IMR-90 (cell line): Measurements from ENCODE around the gene AWAT1. TPM values are rescaled to one million over a fixed set of nuclear protein-coding genes. Genes with fewer than 3 reads are reported as not detected.

ENCODE experiments used
- ATAC-seq: fragments of 200-7000 bp; cut with Tn5 transposase; 2 replicates; pipeline ENCODE4 v1.9.1; 2020; ENCODE audit warnings: low read depth, mild to moderate bottlenecking, moderate library complexity
- BruUV-seq: library from RNA; stranded (reverse); fragments of 400-500 nt; replicated peaks from 2 replicates; lab custom pipeline; 2021; lab: Mats Ljungman, UMichigan
- CTCF ChIA-PET: fragments of 300-600 bp; formaldehyde crosslinking; extraction: SDS; loops from one replicate; lab custom pipeline; 2021; ENCODE audit warnings: antibody characterized with exemption; lab: Yijun Ruan, JAX
- POLR2A ChIA-PET: fragments of 300-600 bp; sonication (Branson Sonifier 250); formaldehyde crosslinking; loops from one replicate; lab custom pipeline; 2022; ENCODE audit warnings: antibody characterized with exemption; ENCODE audit not compliant: unreplicated experiment; lab: Charles Lee
- DNase-seq: peaks from one replicate; pipeline ENCODE4 v3.0.0; 2013
- H2AFZ ChIP-seq: replicated peaks from 2 replicates; pipeline ENCODE3; 2013; ENCODE audit warnings: low read length, mild to moderate bottlenecking; ENCODE audit not compliant: poor library complexity
- H2AK5ac ChIP-seq: 2 replicates; pipeline ENCODE4 v1.6.1; 2013; ENCODE audit warnings: low read depth, low read length, inconsistent platforms
- H2AK9ac ChIP-seq: replicated peaks from 2 replicates; pipeline ENCODE3; 2013; ENCODE audit warnings: mild to moderate bottlenecking, low read depth, low read length, moderate library complexity; ENCODE audit not compliant: poor library complexity
- H2BK120ac ChIP-seq: 2 replicates; pipeline ENCODE4 v1.6.1; 2013; ENCODE audit warnings: low read depth, low read length, inconsistent platforms
- H2BK15ac ChIP-seq: 3 replicates; pipeline ENCODE4 v1.6.1; 2013; ENCODE audit warnings: low read depth, low read length, inconsistent platforms
- H2BK20ac ChIP-seq: 2 replicates; pipeline ENCODE4 v1.6.1; 2013; ENCODE audit warnings: low read depth, mild to moderate bottlenecking, inconsistent platforms, low read length, moderate library complexity
- H2BK5ac ChIP-seq: 2 replicates; pipeline ENCODE4 v1.6.1; 2013; ENCODE audit warnings: mild to moderate bottlenecking, low read depth, low read length, inconsistent platforms; ENCODE audit not compliant: poor library complexity, severe bottlenecking
- H3K14ac ChIP-seq: replicated peaks from 2 replicates; pipeline ENCODE4 v1.6.1; 2013; ENCODE audit warnings: low read depth, low read length, inconsistent platforms
- H3K18ac ChIP-seq: 2 replicates; pipeline ENCODE4 v1.6.1; 2013; ENCODE audit warnings: low read depth, low read length, control low read depth
- H3K23ac ChIP-seq: 2 replicates; pipeline ENCODE4 v1.6.1; 2013; ENCODE audit warnings: low read depth, low read length, inconsistent platforms
- H3K27ac ChIP-seq: 2 replicates; pipeline ENCODE4 v1.5.1; 2013; ENCODE audit warnings: mild to moderate bottlenecking, control low read depth, low read length; ENCODE audit not compliant: insufficient read depth
- H3K27me3 ChIP-seq: 2 replicates; pipeline ENCODE4 v1.6.1; 2013; ENCODE audit warnings: low read length; ENCODE audit not compliant: control insufficient read depth, insufficient read depth
- H3K36me3 ChIP-seq: 2 replicates; pipeline ENCODE4 v1.6.1; 2013; ENCODE audit warnings: low read length, mixed read lengths; ENCODE audit not compliant: control insufficient read depth, insufficient read depth
- H3K4ac ChIP-seq: 2 replicates; pipeline ENCODE4 v1.6.1; 2013; ENCODE audit warnings: low read depth, low read length, inconsistent platforms
- H3K4me1 ChIP-seq: 2 replicates; pipeline ENCODE4 v1.6.1; 2013; ENCODE audit warnings: low read length, mixed read lengths; ENCODE audit not compliant: control insufficient read depth, insufficient read depth
- H3K4me2 ChIP-seq: 2 replicates; pipeline ENCODE4 v1.6.1; 2013; ENCODE audit warnings: low read depth, mild to moderate bottlenecking, control low read depth, low read length, moderate library complexity
- H3K4me3 ChIP-seq: 2 replicates; pipeline ENCODE4 v1.5.1; 2013; ENCODE audit warnings: low read depth, mild to moderate bottlenecking, control low read depth, low read length, moderate library complexity; ENCODE audit not compliant: insufficient read depth
- H3K56ac ChIP-seq: 2 replicates; pipeline ENCODE4 v1.6.1; 2013; ENCODE audit warnings: low read length, inconsistent platforms; ENCODE audit not compliant: insufficient read depth; ENCODE audit errors: extremely low read depth
- H3K79me1 ChIP-seq, 2 experiments: 2 replicates each; pipeline ENCODE4 v1.6.1; 2013; ENCODE audit warnings: low read length in 2 of 2, inconsistent platforms in 1 of 2, low read depth in 1 of 2
- H3K9ac ChIP-seq: 2 replicates; pipeline ENCODE4 v1.6.1; 2013; ENCODE audit warnings: low read depth, low read length, control low read depth
- H3K9me1 ChIP-seq: 2 replicates; pipeline ENCODE4 v1.6.1; 2013; ENCODE audit warnings: low read length, inconsistent platforms; ENCODE audit not compliant: insufficient read depth
- H3K9me3 ChIP-seq: 2 replicates; pipeline ENCODE4 v1.6.1; 2013; ENCODE audit warnings: low read length; ENCODE audit not compliant: control insufficient read depth, insufficient read depth
- H4K20me1 ChIP-seq: 2 replicates; pipeline ENCODE4 v1.6.1; 2013; ENCODE audit warnings: low read length, inconsistent platforms; ENCODE audit not compliant: insufficient read depth
- H4K5ac ChIP-seq: 2 replicates; pipeline ENCODE4 v1.6.1; 2013; ENCODE audit warnings: mild to moderate bottlenecking, low read depth, low read length, control low read depth
- H4K8ac ChIP-seq, 2 experiments: 2 replicates each; pipeline ENCODE4 v1.6.1; 2013; ENCODE audit warnings: low read depth in 2 of 2, low read length in 2 of 2, control low read depth in 1 of 2, inconsistent platforms in 1 of 2
- H4K91ac ChIP-seq: 2 replicates; pipeline ENCODE4 v1.6.1; 2013; ENCODE audit warnings: low read depth, low read length, inconsistent platforms; ENCODE audit not compliant: insufficient read depth
- CEBPB ChIP-seq: IDR thresholded peaks from 2 replicates; pipeline ENCODE4 v1.6.1; 2012; ENCODE audit warnings: low read depth, low read length, improper control_type of control experiment
- CHD1 ChIP-seq: IDR thresholded peaks from 2 replicates; pipeline ENCODE4 v1.6.1; 2012; ENCODE audit warnings: low read depth, low read length, improper control_type of control experiment
- FOS ChIP-seq: fragments of 150-350 bp; IDR thresholded peaks from 2 replicates; pipeline ENCODE4 v1.6.1; 2016; ENCODE audit warnings: low read depth, low read length
- MAFK ChIP-seq: IDR thresholded peaks from 2 replicates; pipeline ENCODE4 v1.6.1; 2012; ENCODE audit warnings: low read depth, low read length, improper control_type of control experiment
- MAZ ChIP-seq: IDR thresholded peaks from 2 replicates; pipeline ENCODE4 v1.6.1; 2012; ENCODE audit warnings: low read depth, mild to moderate bottlenecking, low read length, improper control_type of control experiment, moderate library complexity, borderline replicate concordance
- MXI1 ChIP-seq: IDR thresholded peaks from 2 replicates; pipeline ENCODE4 v1.6.1; 2012; ENCODE audit warnings: low read depth, mild to moderate bottlenecking, low read length, moderate library complexity, borderline replicate concordance
- POLR2A ChIP-seq: IDR thresholded peaks from 2 replicates; pipeline ENCODE4 v1.6.1; 2012; ENCODE audit warnings: mild to moderate bottlenecking, low read depth, low read length
- RAD21 ChIP-seq: IDR thresholded peaks from 2 replicates; pipeline ENCODE4 v1.6.1; 2012; ENCODE audit warnings: low read length, improper control_type of control experiment
- RCOR1 ChIP-seq: IDR thresholded peaks from 2 replicates; pipeline ENCODE4 v1.6.1; 2012; ENCODE audit warnings: mild to moderate bottlenecking, low read length, improper control_type of control experiment; ENCODE audit not compliant: insufficient replicate concordance
- SMC3 ChIP-seq: fragments of 150-350 bp; IDR thresholded peaks from 2 replicates; pipeline ENCODE4 v1.6.1; 2016; ENCODE audit warnings: low read depth, mild to moderate bottlenecking, antibody characterized with exemption, low read length, moderate library complexity
- WGBS, 2 experiments: methylation state at CpG; one replicate each; pipeline versions ENCODE4 v1.1.5 to v1.1.7; 2013; ENCODE audit warnings: missing lambda C conversion rate in 2 of 2; ENCODE audit not compliant: insufficient read length in 1 of 2; ENCODE audit errors: extremely low coverage in 2 of 2; 5-methylcytosine and 5-hydroxymethylcytosine counted together
- dilution Hi-C: fragments of 300-500 bp; cut with HindIII; formaldehyde crosslinking; loops from one replicate; pipeline ENCODE4 v1.14.3; 2018; ENCODE audit warnings: low sequenced_read_pairs; ENCODE audit not compliant: unreplicated experiment
- in situ Hi-C: fragments of 300-500 bp; cut with MboI; formaldehyde crosslinking; loops from 3 replicates; pipeline ENCODE4 v1.14.3; 2019; ENCODE audit warnings: low sequenced_read_pairs, inconsistent platforms, mixed read lengths
- intact Hi-C: fragments of 100-400 bp; cut with micrococcal nuclease; formaldehyde crosslinking; loops from 2 replicates; pipeline ENCODE4 v1.10.0; 2022
- polyA plus RNA-seq, 3 experiments: library from polyadenylated mRNA; depleted of rRNA; stranded (reverse); fragments of >200 nt; gene quantifications; 2 replicates each; pipeline ENCODE4 v1.2.3, GENCODE V29; 2012; ENCODE audit warnings: low replicate concordance in 1 of 3
- total RNA-seq: library from RNA; depleted of rRNA; stranded (reverse); fragments of >200 nt; gene quantifications from 2 replicates; pipeline ENCODE4 v1.2.3, GENCODE V29; 2012

AWAT1 gene
- total and polyA plus RNA-seq, 2 of the 4 experiments (the other 2 are of a cell fraction) = not detected

- Histone ChIP-seq H3K9me3 (no peaks in the 10 kb centered on the region; the same call in 1 of the 2 replicates), H3K36me3 (no peaks in the 10 kb centered on the region; the same call in 1 of the 2 replicates), H3K18ac (no peak within 1 kb of the TSS), H4K8ac (no peak within 1 kb of the TSS), H3K79me1 (no peaks in the 10 kb centered on the region), H3K56ac (no peak within 1 kb of the TSS), H3K27me3 (no peaks in the 10 kb centered on the region; the same call in 1 of the 2 replicates), H2AFZ (no peak within 1 kb of the TSS), H2AK9ac (no peak within 1 kb of the TSS), H2BK5ac (no peak within 1 kb of the TSS), H2AK5ac (no peak within 1 kb of the TSS), H3K4me1 (no peaks in the 10 kb centered on the region), H4K91ac (no peak within 1 kb of the TSS), H3K4me2 (no peak within 1 kb of the TSS), H2BK15ac (no peak within 1 kb of the TSS), H2BK20ac (no peak within 1 kb of the TSS), H3K4ac (no peak within 1 kb of the TSS), H3K14ac (no peak within 1 kb of the TSS), H3K4me3 (no peak within 1 kb of the TSS), H4K5ac (no peak within 1 kb of the TSS), H3K27ac (no peak within 1 kb of the TSS), H2BK120ac (no peak within 1 kb of the TSS), H3K23ac (no peak within 1 kb of the TSS), H3K9me1 (no peaks in the 10 kb centered on the region), H3K9ac (no peak within 1 kb of the TSS), H4K20me1 (no peaks in the 10 kb centered on the region)
- no peak for DNase-seq
- dilution Hi-C loops = no loop called here
- TF ChIP-seq MAZ (no peak), POLR2A (no peak), FOS (no peak), CEBPB (no peak), MXI1 (no peak), RCOR1 (no peak), CHD1 (no peak), SMC3 (no peak), RAD21 (no peak), MAFK (no peak)
- 94% methylated on average over 13 of the region's 21 CpGs; no CpG with 5 or more reads in 1 of the 2 experiments for WGBS, 2 experiments
- in situ Hi-C loops = no loop called here
- ATAC-seq = no peak
- POLR2A ChIA-PET = no interaction called here
- no TSS peak for BruUV-seq
- intact Hi-C loops = no loop called here
- CTCF ChIA-PET = no interaction called here
Observed at GRCh38 chrX:70281951-70282350, 47.5 kb downstream of the AWAT1 start, which contains the start of gene RAB41. Gene RAB41, plus strand, starts transcription at chrX:70282172. Its CDS starts 46 bp downstream, at chrX:70282218.
